HG03280 (cell line): ENCODE results near the gene PSMD1.
A peak's percentile ranks its signal among the peaks of the same experiment; 100 is the strongest.
"Not testable (repeated sequence)": the region's sequence is repeated elsewhere in the genome, so short reads cannot be mapped to it uniquely, and the experiment has no call there.

ENCODE experiments used
- ATAC-seq: cut with Tn5 transposase; IDR thresholded peaks from one replicate; pipeline ENCODE4 v1.9.1; 2021; ENCODE audit warnings: mild to moderate bottlenecking, moderate library complexity; ENCODE audit not compliant: unreplicated experiment

The PSMD1 gene

DNA sequence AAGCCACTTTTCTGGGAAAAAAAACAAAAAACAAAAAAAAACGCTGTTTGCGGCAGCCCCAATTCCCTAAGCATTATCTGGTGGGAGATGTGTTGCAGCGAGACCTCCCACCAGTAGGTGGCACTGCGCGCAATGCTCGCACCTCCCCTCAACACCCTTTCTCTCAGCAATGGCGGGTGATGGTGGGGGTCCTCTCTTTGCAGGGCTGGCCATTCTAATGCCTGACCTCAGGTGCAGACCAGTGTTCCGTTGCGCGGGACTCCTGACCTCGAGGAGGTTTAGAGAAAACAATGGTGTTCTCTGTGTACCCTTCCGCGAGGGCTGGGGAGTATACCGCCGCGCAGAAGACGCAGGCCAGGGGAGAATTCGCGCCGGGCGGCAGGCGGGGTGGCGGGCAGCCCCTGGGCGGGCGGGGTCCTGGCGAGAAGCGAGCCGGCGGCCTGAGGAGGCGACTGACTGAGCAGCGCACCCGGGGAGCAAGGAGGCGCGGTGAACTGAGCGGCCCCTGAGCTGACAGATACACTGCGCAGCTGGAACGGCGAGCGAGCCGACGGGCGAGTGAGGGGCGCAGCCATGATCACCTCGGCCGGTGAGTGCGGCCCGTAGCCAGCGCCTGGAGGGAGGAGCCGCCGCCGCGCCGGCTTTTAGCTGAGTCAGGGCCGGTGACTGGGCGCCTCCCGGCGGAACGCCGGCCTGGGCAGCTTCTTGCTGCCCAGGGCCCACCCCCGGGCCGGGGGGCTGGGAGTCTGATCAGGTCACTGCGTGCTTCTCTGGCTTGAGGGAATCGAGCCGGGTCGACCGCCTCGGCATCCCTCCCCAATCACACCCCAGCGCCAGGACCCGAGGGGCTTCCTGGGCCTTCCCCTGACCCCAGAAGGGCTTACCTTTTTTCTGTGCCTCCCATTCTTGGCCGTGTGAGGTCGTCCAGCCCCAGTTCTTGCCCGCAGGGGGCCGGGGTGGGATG lies at the start of gene PSMD1:
PSMD1 (plus strand) TSS at position 415 of the 964 bp plus-strand sequence; CDS start at position 574, 159 bp downstream.
- peak; percentile 75 for ATAC-seq

DNA sequence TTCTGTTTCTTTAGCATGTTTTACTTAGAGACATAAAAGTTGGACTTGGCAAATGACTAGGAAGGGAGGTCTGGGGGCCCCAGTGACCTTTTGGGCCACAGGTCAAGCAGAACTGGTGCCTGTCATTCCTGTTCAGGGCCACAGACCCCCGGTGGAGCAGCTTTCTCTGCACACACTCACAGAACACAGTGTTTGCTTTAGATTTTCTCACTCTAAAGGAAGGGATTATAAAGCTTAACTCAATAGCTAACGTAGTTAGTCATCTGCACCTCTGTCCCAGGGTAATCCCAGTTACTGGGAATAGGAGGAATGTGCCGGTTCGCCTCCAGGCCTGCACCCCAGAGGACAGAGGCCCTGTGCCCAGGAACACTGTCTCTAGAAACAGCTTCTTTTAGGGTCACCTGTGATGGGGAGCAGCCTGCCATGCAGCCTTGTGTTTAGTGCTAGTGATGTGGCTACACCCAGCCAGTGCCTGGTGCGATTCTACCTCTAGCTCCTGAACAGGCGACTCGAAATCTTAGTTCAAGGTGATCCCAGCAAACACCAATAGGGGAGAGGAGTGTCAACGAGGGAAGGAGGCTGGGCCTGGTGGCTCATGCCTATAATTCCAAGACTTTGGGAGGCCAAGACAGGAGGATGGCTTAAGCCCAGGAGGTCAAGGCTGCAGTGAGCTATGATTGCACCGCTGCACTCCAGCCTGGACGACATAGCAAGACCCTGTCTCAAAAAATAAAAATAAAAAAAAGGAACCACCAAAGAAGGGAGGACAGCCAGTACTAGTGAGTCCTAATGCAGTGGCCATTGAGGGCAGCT lies 49.2 kb upstream of the PSMD1 start:
- ATAC-seq, result no peak

DNA sequence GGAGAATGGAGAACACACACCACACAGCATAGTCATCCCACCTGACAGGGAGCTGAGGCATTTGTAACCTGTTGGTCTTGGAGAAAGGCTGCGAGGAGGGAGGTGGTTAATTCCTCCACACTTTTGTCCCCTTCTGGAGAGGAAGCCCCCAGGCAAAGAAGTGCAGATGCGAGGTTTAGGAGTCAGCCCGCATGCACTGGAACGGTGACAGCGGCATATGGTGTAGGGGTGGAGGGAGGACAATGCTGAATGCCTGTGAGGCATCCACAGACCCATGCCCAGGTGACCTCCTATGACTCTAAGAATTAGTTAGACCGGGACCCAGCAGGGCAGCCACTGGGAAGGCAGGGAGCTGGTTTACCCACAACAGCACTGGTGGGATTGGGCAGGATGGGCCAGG lies 48.5 kb upstream of the PSMD1 start:
- no peak for ATAC-seq

DNA sequence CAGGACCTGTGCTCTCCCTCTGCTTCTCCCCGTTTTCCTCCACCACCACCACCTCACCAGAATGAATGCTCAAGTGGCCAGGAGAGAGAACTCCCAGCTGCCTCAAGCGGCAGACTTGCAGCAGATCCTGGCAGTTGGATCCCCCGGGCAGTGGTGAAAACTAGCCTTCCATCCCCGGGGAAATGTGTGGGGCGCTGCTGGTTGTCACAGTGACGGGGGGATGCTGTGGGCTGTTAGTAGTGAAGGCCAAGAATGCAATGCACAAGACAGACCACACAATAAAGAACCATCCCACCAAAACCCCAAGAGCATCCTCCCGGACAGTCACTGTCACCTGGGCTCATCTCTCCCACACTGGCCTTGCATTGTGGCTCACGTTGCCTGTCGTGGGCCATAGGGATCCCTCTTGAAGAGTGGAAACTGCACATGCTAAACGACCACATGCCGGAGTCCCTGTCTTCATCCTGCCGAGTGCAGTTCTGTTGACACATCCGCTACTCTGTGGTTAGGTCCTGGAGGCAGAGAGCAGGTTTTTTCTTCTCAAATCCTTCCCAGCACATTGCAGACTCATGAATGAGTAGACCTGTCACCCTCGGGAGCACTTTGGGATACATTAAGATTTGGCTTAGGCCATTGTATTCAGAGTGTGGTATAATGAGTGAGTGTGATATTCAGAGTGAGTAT lies 47.3 kb upstream of the PSMD1 start:
- ATAC-seq, result no peak

DNA sequence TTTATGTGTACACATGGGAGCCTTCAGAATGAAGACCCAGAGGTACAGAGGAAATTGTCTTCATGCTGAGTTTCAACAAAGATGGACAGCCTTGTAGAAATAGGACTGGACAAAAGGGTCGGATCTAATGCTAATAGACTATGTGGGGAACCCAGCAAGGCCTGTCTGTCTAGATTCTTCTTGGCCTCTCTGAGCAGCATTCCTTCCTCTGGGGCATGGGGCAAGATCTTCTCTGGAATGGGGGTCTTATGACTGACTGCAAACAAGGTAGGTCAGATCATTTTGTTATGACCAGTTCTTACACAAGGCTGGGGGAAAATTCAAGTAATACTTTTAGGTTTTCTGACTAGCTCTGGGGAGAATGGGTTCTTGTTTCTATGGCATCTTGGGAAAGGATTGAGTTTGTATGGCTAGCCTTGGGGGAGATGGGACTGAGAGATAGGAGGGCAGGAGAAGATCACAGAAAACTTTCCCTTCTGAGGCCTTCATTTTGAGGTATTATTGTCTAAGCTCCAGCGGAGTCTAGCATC lies 46.4 kb upstream of the PSMD1 start:
- no peak for ATAC-seq

DNA sequence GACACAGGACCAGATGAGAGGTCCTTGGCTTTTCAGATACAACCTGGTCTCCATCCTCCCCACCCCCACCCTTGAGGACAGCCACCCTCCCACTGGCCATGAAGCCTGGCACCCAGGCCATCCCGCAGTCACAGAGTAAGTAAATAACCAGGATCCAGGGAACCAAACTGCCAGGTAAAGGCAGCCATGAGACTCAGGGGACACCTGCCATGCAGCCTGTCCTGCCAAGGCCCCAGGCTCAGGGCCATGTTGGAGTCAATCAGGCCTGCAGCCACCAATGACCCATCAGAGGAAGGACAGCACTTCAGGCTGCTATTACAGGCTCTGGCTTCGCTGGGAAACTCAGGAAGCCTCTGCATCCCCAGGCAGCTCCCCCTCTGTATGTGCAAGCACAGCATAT lies 45.1 kb upstream of the PSMD1 start:
- no peak for ATAC-seq

DNA sequence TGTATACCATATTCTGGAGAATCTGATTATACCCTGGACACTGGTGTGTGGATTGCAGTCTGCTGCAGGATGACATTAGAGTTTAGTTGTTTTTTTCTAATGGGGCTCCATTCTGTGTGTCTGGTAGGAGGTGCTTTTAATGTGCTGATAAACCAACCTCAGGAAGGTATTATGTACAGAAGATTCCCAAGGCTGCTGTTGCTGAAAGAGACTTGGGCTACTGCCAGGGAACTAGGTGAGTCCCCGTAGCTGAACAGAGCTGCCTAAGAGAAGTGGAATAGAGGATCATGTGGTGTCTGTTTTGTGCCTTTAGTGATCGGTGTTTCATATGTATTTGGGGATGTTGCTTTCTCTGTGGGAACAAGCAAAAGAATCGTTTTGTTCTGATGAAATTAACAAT lies 44.2 kb upstream of the PSMD1 start:
- ATAC-seq, result no peak

DNA sequence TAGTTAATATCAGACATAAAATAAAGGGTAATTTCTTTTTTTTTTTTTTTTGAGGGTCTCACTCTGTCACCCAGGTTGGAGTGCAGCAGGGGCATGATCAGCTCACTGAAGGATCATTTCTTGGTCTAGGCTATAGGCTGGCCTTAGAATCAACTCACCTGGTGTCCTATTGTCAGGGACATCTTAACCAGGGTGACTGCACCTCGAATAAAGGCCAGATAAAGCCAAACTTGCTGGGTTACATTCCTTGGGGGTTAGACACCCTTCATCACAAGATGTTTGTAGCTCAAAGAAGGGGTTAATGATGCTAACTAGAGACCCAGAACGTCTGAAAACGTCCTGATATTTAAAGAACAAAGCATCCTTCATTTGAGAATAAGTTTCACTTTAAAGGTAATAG lies 42.8 kb upstream of the PSMD1 start:
- ATAC-seq, result no peak

DNA sequence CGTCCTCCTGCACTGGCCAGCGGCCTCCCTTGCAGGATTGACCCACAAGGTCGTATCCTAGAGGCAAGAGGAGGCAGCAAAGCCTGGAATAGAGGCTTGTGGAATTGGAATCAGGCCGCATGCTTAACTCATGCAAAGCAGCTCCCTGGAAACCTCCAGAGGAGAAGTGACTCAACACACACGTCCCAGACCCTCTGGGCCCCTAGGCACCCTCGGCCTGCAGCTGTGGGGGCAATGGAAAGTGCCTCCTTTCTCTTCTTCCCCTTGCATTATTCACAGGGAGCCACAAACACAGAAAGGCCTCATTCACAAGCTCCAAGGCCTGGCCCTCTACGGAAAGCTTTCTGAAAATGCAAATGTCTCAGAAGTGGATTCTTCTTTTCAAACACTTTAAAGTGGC lies 41.2 kb upstream of the PSMD1 start:
- no peak for ATAC-seq

DNA sequence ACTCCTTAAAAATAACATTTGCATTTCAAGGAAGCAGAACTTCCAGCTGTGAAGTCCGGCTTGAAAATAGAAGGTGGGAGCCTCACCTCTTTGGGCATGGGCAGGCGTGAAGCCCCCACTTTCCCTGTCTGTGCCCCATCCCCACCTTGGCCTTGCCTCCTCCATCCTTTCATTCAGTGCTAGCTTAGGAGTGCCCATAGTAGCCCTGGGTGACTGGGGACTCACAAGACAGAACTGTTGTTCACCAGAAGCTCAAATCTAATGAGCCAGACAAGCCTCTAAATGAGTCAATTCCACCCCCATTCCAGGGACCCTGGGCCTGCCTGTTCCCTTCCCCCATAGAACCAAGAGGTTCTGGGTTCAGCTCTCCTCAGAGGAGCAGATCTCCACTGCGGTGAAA lies 40.7 kb upstream of the PSMD1 start:
- no peak for ATAC-seq

DNA sequence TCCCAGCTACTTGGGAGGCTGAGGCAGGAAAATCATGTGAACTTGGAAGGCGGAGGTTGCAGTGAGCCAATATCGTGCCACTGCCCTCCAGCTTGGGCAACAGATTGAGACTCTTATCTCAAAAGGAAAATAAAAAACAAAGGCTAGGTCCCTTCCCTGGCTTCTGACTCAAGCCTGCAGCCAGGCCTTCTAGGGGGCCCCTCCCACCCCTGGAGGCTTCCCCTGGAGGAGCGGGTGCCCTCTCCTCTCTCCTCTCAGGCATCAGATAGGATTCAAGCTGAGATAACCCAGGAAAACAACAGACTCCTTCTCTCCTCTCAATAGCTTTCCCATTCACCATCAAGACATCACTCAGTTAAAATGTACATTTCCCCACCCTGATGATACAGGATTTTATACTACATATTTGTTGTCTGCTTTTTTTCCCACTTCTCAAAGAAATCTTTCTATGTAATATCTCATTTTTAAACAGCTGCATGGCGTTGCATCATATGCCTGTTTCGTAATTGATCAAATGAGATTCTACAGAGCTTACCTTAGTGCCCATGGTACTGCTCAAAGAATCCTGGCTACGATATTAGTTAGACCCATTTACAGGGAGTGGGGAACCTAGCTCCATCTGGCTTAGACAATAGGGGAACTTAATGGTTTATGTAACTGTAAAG lies 40.0 kb upstream of the PSMD1 start:
- ATAC-seq, result no peak

DNA sequence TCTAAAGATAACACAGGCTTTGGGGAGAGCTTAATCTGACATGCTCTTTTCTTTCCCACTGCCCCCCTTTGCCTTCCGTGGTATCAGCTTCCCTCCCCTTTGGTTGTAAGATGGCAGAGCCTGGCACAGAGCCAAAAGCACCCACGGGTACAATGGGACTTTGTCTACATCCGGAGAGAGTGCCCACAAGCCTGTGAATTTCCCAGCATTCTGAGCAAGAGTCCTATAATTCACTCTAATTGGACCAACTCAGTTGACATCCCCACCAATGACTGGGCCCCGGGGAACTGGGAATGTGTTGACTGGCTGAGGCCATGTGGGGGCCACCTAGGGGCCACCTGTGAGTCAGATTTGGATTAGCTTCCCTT lies 39.5 kb upstream of the PSMD1 start:
- no peak for ATAC-seq

DNA sequence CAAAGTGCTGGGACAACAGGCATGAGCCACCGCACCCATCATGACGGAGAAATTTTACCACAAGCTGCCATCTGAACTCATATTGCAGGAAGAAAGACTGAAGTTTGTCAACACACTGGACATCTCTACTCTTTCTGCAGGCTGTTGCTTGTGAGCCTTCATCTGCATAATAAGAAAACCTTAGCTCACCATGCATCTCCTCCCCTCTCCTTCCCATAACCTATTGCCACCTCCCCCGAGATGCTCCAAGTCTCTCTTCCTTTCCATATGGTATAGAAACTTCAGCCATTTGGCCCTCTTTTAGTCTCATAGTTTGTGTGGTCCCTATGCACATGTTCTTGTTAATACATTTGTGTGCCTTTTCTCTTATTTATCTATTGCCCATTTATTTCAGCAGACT lies 38.5 kb upstream of the PSMD1 start:
- ATAC-seq, result no peak

DNA sequence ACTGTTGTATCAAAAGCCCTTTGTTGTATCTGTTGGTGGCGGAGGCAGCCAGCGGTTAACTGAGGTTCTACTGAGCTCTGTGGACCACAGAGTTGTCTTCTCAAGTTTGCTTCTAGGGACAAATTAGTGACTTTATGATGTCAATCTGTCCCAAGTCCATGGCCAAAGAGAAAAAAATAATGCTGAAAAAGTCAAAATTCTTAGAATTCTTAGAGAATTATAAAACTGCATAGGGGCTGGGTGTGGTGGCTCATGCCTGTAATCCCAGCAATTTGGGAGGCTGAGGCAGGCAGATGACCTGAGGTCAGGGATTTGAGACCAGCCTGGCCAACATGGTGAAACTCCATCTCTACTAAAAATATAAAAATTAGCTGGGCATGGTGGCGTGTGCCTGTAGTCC lies 31.6 kb upstream of the PSMD1 start:
- not testable (repeated sequence) for ATAC-seq

DNA sequence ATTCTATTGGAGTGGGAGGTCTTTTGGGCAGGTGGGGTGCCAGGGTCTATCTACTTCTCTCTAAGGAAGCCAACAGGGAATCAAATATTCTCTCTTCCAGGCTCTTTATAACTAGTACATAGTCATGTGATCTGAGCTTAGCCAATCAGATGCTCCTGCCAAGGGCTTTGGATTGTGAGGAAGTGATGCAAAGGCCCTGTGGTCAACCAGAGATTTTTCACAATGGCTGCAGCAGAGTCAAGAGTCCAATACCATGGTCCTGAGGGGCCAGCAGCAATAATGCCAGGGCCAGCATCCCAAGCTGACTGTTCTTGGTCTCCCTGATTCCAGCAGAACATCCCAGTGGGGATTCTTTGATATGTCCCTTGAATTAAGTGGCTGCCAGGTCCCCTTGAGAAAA lies 27.8 kb upstream of the PSMD1 start:
- ATAC-seq, result no peak

DNA sequence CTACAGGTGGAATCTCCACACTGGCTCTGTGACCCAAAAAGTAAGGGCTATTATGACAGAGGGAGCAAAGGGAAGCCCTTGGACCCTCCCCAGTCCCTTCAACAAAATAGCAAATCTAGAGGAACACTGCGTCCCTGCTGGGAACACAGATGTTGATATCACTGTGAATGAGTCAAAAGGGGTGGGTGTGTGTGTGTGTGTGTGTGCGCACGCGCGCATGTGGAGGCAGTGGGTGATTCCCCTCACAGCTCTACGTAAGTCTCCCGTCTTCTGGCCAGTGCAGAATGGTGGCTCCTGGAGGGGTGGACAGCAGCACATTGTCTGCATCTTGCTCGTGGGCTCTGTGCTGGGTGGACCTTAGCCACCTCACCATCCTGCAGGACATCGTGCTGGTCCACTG lies 27.1 kb upstream of the PSMD1 start:
- ATAC-seq, result no peak

DNA sequence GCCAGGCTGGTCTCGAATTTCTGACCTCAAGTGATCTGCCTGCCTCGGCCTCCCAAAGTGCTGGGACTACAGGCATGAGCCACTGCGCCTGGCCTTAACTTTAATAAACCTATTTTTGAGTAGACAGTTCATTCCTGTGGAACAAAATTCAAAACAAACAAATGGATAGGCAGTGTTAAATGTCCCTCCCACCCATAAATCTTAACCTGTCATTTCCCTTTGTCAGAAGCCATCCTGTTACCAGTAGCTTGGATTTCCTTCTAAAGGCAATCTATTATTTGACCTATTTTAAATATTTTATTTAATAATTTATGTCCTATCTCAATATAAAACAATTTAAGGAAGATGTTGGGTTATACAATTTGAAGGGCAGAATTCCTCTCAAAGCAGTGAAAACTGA lies 25.9 kb upstream of the PSMD1 start:
- ATAC-seq, result no peak

DNA sequence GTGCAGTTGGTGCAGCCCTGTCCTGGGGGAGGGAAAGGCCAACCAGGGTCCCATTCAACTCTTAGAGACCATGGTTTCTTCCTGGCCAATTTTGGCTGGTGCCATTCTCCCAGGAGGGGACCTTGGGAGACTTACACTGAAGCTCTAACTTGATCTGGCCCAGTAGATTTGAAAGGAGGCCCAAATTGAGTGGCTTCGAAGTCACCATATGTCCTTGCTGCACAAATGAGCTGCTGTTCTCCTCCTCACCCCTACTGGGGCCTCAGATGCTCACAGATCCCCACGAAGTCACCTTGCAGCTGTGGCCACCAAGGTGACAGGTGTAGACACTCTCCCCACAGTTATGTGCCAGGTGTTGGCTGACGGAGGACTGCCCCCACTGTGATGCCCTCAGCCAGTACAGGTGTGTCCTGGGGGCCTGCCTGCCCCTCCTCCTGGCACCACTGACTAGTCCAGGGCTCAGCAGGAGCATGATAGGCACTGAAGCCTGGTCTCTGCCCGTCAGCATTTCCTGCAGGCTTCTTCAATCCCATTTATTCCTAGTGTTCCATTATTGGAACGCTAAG lies 24.0 kb upstream of the PSMD1 start:
- ATAC-seq, result no peak

DNA sequence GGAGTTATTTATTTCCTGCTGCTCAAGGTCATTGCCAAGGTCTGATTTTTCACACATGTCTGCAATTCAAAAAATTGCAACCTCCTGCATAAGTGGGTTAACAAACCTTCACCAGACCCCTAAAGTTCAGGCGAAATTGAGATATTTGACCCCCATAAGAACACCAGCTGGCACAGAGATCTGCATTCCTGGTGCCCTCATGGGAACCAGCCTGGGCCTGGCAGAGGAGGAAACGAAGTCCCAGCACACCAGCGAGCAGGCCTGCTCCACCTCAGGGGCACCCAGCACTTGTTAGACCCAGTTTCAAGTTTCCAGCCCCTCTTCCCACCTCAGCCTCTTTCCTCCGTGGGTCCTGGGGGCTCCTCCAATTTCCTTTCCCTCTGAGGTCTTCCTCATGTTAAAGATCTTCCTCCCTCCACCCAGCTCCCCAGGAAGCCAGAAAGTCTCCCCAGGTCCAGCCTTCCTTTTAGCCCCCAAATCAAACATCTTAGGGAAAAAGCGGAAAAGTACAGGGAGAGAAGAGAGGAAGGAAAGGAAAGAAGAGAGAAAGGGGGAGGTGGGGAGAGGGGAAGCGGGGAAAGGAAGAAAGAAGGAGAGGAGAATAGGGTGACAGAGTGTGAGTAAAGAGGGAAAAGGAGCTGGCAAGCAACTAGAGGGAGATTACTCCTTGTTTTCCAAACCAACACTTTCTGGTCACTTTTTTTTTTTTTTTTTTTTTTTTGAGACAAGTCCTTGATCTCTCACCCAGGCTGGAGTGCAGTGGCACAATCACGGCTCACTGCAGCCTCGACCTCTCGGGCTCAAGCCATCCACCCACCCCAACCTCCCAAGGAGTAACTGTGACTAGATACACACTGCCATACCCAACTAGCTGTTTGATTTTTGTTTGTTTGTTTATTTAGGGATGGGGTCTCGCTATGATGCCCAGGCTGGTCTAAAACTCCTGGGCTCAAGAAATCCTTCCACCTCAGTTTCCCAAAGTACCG lies 23.2 kb upstream of the PSMD1 start:
- ATAC-seq, result no peak
